ENCODE data around the gene TENT5C.

- TF ChIP-seq, protein P1, sequence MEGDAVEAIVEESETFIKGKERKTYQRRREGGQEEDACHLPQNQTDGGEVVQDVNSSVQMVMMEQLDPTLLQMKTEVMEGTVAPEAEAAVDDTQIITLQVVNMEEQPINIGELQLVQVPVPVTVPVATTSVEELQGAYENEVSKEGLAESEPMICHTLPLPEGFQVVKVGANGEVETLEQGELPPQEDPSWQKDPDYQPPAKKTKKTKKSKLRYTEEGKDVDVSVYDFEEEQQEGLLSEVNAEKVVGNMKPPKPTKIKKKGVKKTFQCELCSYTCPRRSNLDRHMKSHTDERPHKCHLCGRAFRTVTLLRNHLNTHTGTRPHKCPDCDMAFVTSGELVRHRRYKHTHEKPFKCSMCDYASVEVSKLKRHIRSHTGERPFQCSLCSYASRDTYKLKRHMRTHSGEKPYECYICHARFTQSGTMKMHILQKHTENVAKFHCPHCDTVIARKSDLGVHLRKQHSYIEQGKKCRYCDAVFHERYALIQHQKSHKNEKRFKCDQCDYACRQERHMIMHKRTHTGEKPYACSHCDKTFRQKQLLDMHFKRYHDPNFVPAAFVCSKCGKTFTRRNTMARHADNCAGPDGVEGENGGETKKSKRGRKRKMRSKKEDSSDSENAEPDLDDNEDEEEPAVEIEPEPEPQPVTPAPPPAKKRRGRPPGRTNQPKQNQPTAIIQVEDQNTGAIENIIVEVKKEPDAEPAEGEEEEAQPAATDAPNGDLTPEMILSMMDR (conservative IDR thresholded peaks at IDR 0.05 in 1 of 2, IDR thresholded peaks at IDR 0.05 in 1 of 2; ENCODE audit: extremely low read depth in 1 of 2, insufficient read depth in 1 of 2, low read depth in 1 of 2, low read length in 2 of 2): no peak
- no peak for TF ChIP-seq EZH2 (IDR thresholded peaks at IDR 0.05; ENCODE audit: borderline replicate concordance, low read length)
These were observed 37.9 kb upstream of the TENT5C start for GRCh38 chr1:117567976-117568375.

Data from mammary epithelial cell (primary cell).